ENCODE measurements around the gene IGFBP4.

DNA sequence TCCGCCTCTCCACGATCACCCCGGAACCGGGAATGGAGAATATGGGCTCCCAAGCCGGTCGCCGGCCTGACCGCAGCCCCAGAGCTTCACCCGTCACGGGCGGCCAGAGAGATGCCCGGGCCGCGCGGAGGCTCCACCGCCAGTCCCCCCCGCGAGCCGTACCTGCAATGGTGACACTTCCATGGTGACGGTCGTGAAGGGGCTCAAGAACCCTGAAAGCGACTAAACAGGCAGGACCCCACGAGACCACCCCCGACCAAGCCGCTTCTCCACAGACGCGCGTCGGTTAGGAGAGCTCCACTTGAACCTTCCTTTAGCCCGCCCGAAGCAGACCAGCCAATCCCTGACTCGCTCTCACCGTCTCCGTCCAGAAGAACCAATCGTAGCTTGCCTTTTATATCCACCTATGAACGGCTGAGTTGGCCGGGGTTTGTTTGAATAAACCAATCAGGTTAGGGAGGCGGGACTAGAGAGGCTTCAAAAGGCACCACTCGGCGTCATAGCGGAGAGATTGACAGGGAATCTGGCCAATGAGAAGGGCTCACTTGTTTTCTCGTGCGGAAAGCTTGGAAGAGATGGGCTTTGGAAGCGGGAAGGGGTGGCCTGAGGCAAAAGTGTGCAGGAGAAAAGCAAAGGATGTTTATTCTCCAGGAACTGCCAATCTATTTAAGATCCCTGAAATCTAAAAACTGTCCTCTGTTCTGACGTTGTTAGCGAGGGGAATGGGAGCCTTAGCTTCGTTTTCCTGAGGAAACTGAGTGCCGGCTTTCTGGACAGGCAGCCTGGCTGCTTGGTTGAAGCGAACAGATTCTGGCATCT lies 25.4 kb upstream of the IGFBP4 start, which contains the start of gene TOP2A:
- TF ChIP-seq EP300 (IDR thresholded peaks at IDR 0.05) = no peak
- TF ChIP-seq, protein P1, sequence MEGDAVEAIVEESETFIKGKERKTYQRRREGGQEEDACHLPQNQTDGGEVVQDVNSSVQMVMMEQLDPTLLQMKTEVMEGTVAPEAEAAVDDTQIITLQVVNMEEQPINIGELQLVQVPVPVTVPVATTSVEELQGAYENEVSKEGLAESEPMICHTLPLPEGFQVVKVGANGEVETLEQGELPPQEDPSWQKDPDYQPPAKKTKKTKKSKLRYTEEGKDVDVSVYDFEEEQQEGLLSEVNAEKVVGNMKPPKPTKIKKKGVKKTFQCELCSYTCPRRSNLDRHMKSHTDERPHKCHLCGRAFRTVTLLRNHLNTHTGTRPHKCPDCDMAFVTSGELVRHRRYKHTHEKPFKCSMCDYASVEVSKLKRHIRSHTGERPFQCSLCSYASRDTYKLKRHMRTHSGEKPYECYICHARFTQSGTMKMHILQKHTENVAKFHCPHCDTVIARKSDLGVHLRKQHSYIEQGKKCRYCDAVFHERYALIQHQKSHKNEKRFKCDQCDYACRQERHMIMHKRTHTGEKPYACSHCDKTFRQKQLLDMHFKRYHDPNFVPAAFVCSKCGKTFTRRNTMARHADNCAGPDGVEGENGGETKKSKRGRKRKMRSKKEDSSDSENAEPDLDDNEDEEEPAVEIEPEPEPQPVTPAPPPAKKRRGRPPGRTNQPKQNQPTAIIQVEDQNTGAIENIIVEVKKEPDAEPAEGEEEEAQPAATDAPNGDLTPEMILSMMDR (IDR thresholded peaks at IDR 0.05) = no peak

Measured in sigmoid colon (tissue), 4 donors.